GM21529 (cell line): ENCODE data around the gene SHROOM1.

Source experiments
- ATAC-seq: cut with Tn5 transposase; IDR thresholded peaks from one replicate; pipeline ENCODE4 v1.9.1; 2021; ENCODE audit not compliant: unreplicated experiment

SHROOM1 gene

GRCh38 chr5:132826424-132827082, 3.9 kb downstream of the SHROOM1 start:
- no peak for ATAC-seq

- ATAC-seq = no peak
Observed at GRCh38 chr5:132825834-132826391, 4.5 kb downstream of the SHROOM1 start.

- ATAC-seq = no peak
Observed at GRCh38 chr5:132825033-132825833, 5.2 kb downstream of the SHROOM1 start.

- ATAC-seq = no peak
Observed at GRCh38 chr5:132824426-132824825, 6.0 kb downstream of the SHROOM1 start.

GRCh38 chr5:132823481-132824050, 6.9 kb downstream of the SHROOM1 start:
- no peak for ATAC-seq

- no peak for ATAC-seq
Observed at GRCh38 chr5:132822650-132823480, 7.6 kb downstream of the SHROOM1 start.

- ATAC-seq = no peak
Observed at GRCh38 chr5:132821791-132822190, 8.7 kb downstream of the SHROOM1 start.

- no peak for ATAC-seq
Observed at GRCh38 chr5:132821350-132821749, 9.1 kb downstream of the SHROOM1 start.

- peak; percentile 85 for ATAC-seq
Observed at GRCh38 chr5:132820162-132820754, 10.2 kb downstream of the SHROOM1 start.

GRCh38 chr5:132819468-132819867, 11.0 kb downstream of the SHROOM1 start:
- ATAC-seq = no peak

GRCh38 chr5:132817011-132817410, 13.4 kb downstream of the SHROOM1 start:
- ATAC-seq = no peak

- no peak for ATAC-seq
Observed at GRCh38 chr5:132816554-132816953, 13.9 kb downstream of the SHROOM1 start.

GRCh38 chr5:132816083-132816482, 14.4 kb downstream of the SHROOM1 start:
- no peak for ATAC-seq

- no peak for ATAC-seq
Observed at GRCh38 chr5:132815454-132815853, 15.0 kb downstream of the SHROOM1 start.

- ATAC-seq = no peak
Observed at GRCh38 chr5:132814503-132815294, 15.7 kb downstream of the SHROOM1 start.

GRCh38 chr5:132813599-132814502, 16.6 kb downstream of the SHROOM1 start:
- no peak for ATAC-seq

GRCh38 chr5:132812781-132813598, 17.5 kb downstream of the SHROOM1 start, which contains the start of gene SOWAHA:
Gene SOWAHA (plus strand): TSS chr5:132813302. CDS start chr5:132813622, 320 bp downstream.
- ATAC-seq = no peak
